ENCODE results near the gene LIMCH1.

LIMCH1 gene

GRCh38 chr4:41723286-41723685 is 185.3 kb downstream of the LIMCH1 start:
- Histone ChIP-seq H3F3A (ENCODE audit: control insufficient read depth, insufficient read depth) (no peaks in the 10 kb centered on the region), H3K4me1 (ENCODE audit: control insufficient read depth, low read length) (no peaks in the 10 kb centered on the region), H3K36me3 (ENCODE audit: control insufficient read depth, low read length) (no peaks in the 10 kb centered on the region), H3K27ac (ENCODE audit: low read depth, low read length) (no peak overlapping the region), H3K4me3 (ENCODE audit: low read length) (no peak overlapping the region), H3K27me3 (ENCODE audit: control insufficient read depth, low read length) (no peaks in the 10 kb centered on the region), H3K9me3 (ENCODE audit: control insufficient read depth, insufficient read depth, low read length) (peaks cover 3% of the 10 kb centered on the region; the same call in 1 of the 2 replicates), H3K9me2 (replicated peaks; ENCODE audit: control insufficient read depth, low read length) (no peaks in the 10 kb centered on the region), H4K20me1 (ENCODE audit: control insufficient read depth, insufficient read depth, low read depth, low read length) (no peaks in the 10 kb centered on the region), H3K79me2 (ENCODE audit: control insufficient read depth, low read length) (no peaks in the 10 kb centered on the region), H3K4me2 (ENCODE audit: low read length) (no peak overlapping the region)
- TF ChIP-seq CTCF (IDR thresholded peaks at IDR 0.05; ENCODE audit: low read depth, low read length, poor library complexity, severe bottlenecking) (no peak), EZH2phosphoT487 (IDR thresholded peaks at IDR 0.05; ENCODE audit: borderline replicate concordance, low read length) (no peak)

GRCh38 chr4:41725254-41725653 is 187.3 kb downstream of the LIMCH1 start:
- Histone ChIP-seq H3K4me2 (ENCODE audit: low read length) (no peak overlapping the region), H3K9me3 (ENCODE audit: control insufficient read depth, insufficient read depth, low read length) (peaks cover 3% of the 10 kb centered on the region; the same call in 1 of the 2 replicates), H4K20me1 (ENCODE audit: control insufficient read depth, insufficient read depth, low read depth, low read length) (no peaks in the 10 kb centered on the region), H3F3A (ENCODE audit: control insufficient read depth, insufficient read depth) (no peaks in the 10 kb centered on the region), H3K4me1 (ENCODE audit: control insufficient read depth, low read length) (no peaks in the 10 kb centered on the region), H3K4me3 (ENCODE audit: low read length) (no peak overlapping the region), H3K9me2 (replicated peaks; ENCODE audit: control insufficient read depth, low read length) (no peaks in the 10 kb centered on the region), H3K79me2 (ENCODE audit: control insufficient read depth, low read length) (no peaks in the 10 kb centered on the region), H3K36me3 (ENCODE audit: control insufficient read depth, low read length) (no peaks in the 10 kb centered on the region), H3K27ac (ENCODE audit: low read depth, low read length) (no peak overlapping the region), H3K27me3 (ENCODE audit: control insufficient read depth, low read length) (no peaks in the 10 kb centered on the region)
- TF ChIP-seq EZH2phosphoT487 (IDR thresholded peaks at IDR 0.05; ENCODE audit: borderline replicate concordance, low read length) (no peak), CTCF (IDR thresholded peaks at IDR 0.05; ENCODE audit: low read depth, low read length, poor library complexity, severe bottlenecking) (peak; percentile 10)

GRCh38 chr4:41727861-41728572 is 190.1 kb downstream of the LIMCH1 start:
- no peak overlapping the region for H3K27ac ChIP-seq (ENCODE audit: low read depth, low read length)
- H3F3A ChIP-seq (ENCODE audit: control insufficient read depth, insufficient read depth): no peaks in the 10 kb centered on the region
- H3K9me3 ChIP-seq (ENCODE audit: control insufficient read depth, insufficient read depth, low read length): peaks cover 3% of the 10 kb centered on the region; the same call in 1 of the 2 replicates
- H3K4me1 ChIP-seq (ENCODE audit: control insufficient read depth, low read length): no peaks in the 10 kb centered on the region
- H3K79me2 ChIP-seq (ENCODE audit: control insufficient read depth, low read length): no peaks in the 10 kb centered on the region
- no peak overlapping the region for H3K4me2 ChIP-seq (ENCODE audit: low read length)
- no peaks in the 10 kb centered on the region for H3K36me3 ChIP-seq (ENCODE audit: control insufficient read depth, low read length)
- H3K9me2 ChIP-seq (replicated peaks; ENCODE audit: control insufficient read depth, low read length): no peaks in the 10 kb centered on the region
- H3K4me3 ChIP-seq (ENCODE audit: low read length): no peak overlapping the region
- no peaks in the 10 kb centered on the region for H4K20me1 ChIP-seq (ENCODE audit: control insufficient read depth, insufficient read depth, low read depth, low read length)
- peaks cover 12% of the 10 kb centered on the region for H3K27me3 ChIP-seq (ENCODE audit: control insufficient read depth, low read length)
- TF ChIP-seq EZH2phosphoT487 (IDR thresholded peaks at IDR 0.05; ENCODE audit: borderline replicate concordance, low read length): no peak
- no peak for TF ChIP-seq CTCF (IDR thresholded peaks at IDR 0.05; ENCODE audit: low read depth, low read length, poor library complexity, severe bottlenecking)

All from DOHH2 (cell line).